IPS-20b (cell line): ENCODE measurements around the gene MED13L.

Experiments
- H3K27ac ChIP-seq: one replicate; pipeline ENCODE4 v1.5.1; 2013; ENCODE audit warnings: low read length
- H3K27me3 ChIP-seq: 2 replicates; pipeline ENCODE4 v1.6.1; 2013; ENCODE audit warnings: mild to moderate bottlenecking, low read length, inconsistent platforms; ENCODE audit not compliant: insufficient read depth
- H3K36me3 ChIP-seq: 2 replicates; pipeline ENCODE4 v1.6.1; 2013; ENCODE audit warnings: low read depth, mild to moderate bottlenecking, inconsistent platforms, low read length, moderate library complexity; ENCODE audit not compliant: insufficient read depth
- H3K4me1 ChIP-seq: 2 replicates; pipeline ENCODE4 v1.6.1; 2013; ENCODE audit warnings: mild to moderate bottlenecking, control low read depth, inconsistent platforms, low read length, moderate library complexity; ENCODE audit not compliant: insufficient read depth
- H3K4me3 ChIP-seq: 2 replicates; pipeline ENCODE4 v1.5.1; 2013; ENCODE audit warnings: mild to moderate bottlenecking, low read length, inconsistent platforms
- H3K9ac ChIP-seq: 2 replicates; pipeline ENCODE4 v1.6.1; 2013; ENCODE audit warnings: low read depth, mild to moderate bottlenecking, inconsistent platforms, low read length, moderate library complexity
- H3K9me3 ChIP-seq: 2 replicates; pipeline ENCODE4 v1.6.1; 2013; ENCODE audit warnings: mild to moderate bottlenecking, low read depth, low read length, inconsistent platforms; ENCODE audit not compliant: insufficient read depth

The MED13L gene

GRCh38 chr12:116301621-116302020 is 24.1 kb upstream of the MED13L start:
- H3K9ac ChIP-seq, result no peak overlapping the region
- H3K36me3 ChIP-seq, result no peaks in the 10 kb centered on the region
- no peak overlapping the region for H3K27ac ChIP-seq
- no peaks in the 10 kb centered on the region for H3K27me3 ChIP-seq
- no peak overlapping the region for H3K4me3 ChIP-seq
- no peaks in the 10 kb centered on the region for H3K9me3 ChIP-seq
- no peaks in the 10 kb centered on the region for H3K4me1 ChIP-seq

- Histone ChIP-seq H3K9me3 (no peaks in the 10 kb centered on the region), H3K9ac (no peak overlapping the region), H3K4me3 (no peak overlapping the region), H3K27me3 (no peaks in the 10 kb centered on the region), H3K36me3 (no peaks in the 10 kb centered on the region), H3K27ac (no peak overlapping the region), H3K4me1 (no peaks in the 10 kb centered on the region)
Observed at GRCh38 chr12:116299665-116300328, 22.3 kb upstream of the MED13L start.

- H3K9me3 ChIP-seq, result no peaks in the 10 kb centered on the region
- no peak overlapping the region for H3K4me3 ChIP-seq
- no peak overlapping the region for H3K9ac ChIP-seq
- H3K36me3 ChIP-seq, result no peaks in the 10 kb centered on the region
- H3K27me3 ChIP-seq, result no peaks in the 10 kb centered on the region
- peaks cover 3% of the 10 kb centered on the region; the same call in 1 of the 2 replicates for H3K4me1 ChIP-seq
- no peak overlapping the region for H3K27ac ChIP-seq
Observed at GRCh38 chr12:116299064-116299463, 21.6 kb upstream of the MED13L start.

- Histone ChIP-seq H3K4me3 (no peak overlapping the region), H3K9ac (no peak overlapping the region), H3K36me3 (no peaks in the 10 kb centered on the region), H3K27me3 (no peaks in the 10 kb centered on the region), H3K9me3 (no peaks in the 10 kb centered on the region), H3K27ac (no peak overlapping the region), H3K4me1 (peaks cover 4% of the 10 kb centered on the region; the same call in 1 of the 2 replicates)
Observed at GRCh38 chr12:116298578-116298977, 21.1 kb upstream of the MED13L start.

GRCh38 chr12:116297224-116297834 is 19.8 kb upstream of the MED13L start:
- Histone ChIP-seq H3K27me3 (no peaks in the 10 kb centered on the region), H3K27ac (no peak overlapping the region), H3K36me3 (no peaks in the 10 kb centered on the region), H3K9me3 (no peaks in the 10 kb centered on the region), H3K4me3 (no peak overlapping the region), H3K9ac (no peak overlapping the region), H3K4me1 (peaks cover 4% of the 10 kb centered on the region; the same call in 1 of the 2 replicates)

- Histone ChIP-seq H3K27me3 (no peaks in the 10 kb centered on the region), H3K27ac (no peak overlapping the region), H3K4me1 (peaks cover 4% of the 10 kb centered on the region; the same call in 1 of the 2 replicates), H3K9ac (no peak overlapping the region), H3K4me3 (no peak overlapping the region), H3K9me3 (no peaks in the 10 kb centered on the region), H3K36me3 (no peaks in the 10 kb centered on the region)
Observed at GRCh38 chr12:116295327-116296263, 18.1 kb upstream of the MED13L start.

- peaks cover 4% of the 10 kb centered on the region; the same call in 1 of the 2 replicates for H3K4me1 ChIP-seq
- no peak overlapping the region for H3K4me3 ChIP-seq
- no peak overlapping the region for H3K9ac ChIP-seq
- H3K27ac ChIP-seq, result no peak overlapping the region
- no peaks in the 10 kb centered on the region for H3K9me3 ChIP-seq
- no peaks in the 10 kb centered on the region for H3K27me3 ChIP-seq
- H3K36me3 ChIP-seq, result no peaks in the 10 kb centered on the region
Observed at GRCh38 chr12:116294454-116295165, 17.1 kb upstream of the MED13L start.

- no peaks in the 10 kb centered on the region for H3K9me3 ChIP-seq
- peaks cover 4% of the 10 kb centered on the region; the same call in 1 of the 2 replicates for H3K4me1 ChIP-seq
- H3K27me3 ChIP-seq, result no peaks in the 10 kb centered on the region
- H3K27ac ChIP-seq, result no peak overlapping the region
- H3K4me3 ChIP-seq, result no peak overlapping the region
- no peaks in the 10 kb centered on the region for H3K36me3 ChIP-seq
- H3K9ac ChIP-seq, result no peak overlapping the region
Observed at GRCh38 chr12:116293687-116294453, 16.4 kb upstream of the MED13L start.

- H3K27me3 ChIP-seq, result no peaks in the 10 kb centered on the region
- no peak overlapping the region for H3K9ac ChIP-seq
- H3K9me3 ChIP-seq, result no peaks in the 10 kb centered on the region
- H3K27ac ChIP-seq, result no peak overlapping the region
- peaks cover 4% of the 10 kb centered on the region; the same call in 1 of the 2 replicates for H3K4me1 ChIP-seq
- H3K36me3 ChIP-seq, result no peaks in the 10 kb centered on the region
- no peak overlapping the region for H3K4me3 ChIP-seq
Observed at GRCh38 chr12:116291218-116291617, 13.7 kb upstream of the MED13L start.

- H3K36me3 ChIP-seq, result no peaks in the 10 kb centered on the region
- no peaks in the 10 kb centered on the region for H3K9me3 ChIP-seq
- H3K9ac ChIP-seq, result no peak overlapping the region
- no peaks in the 10 kb centered on the region for H3K4me1 ChIP-seq
- no peaks in the 10 kb centered on the region for H3K27me3 ChIP-seq
- H3K27ac ChIP-seq, result no peak overlapping the region
- H3K4me3 ChIP-seq, result no peak overlapping the region
Observed at GRCh38 chr12:116288735-116289134, 11.2 kb upstream of the MED13L start.
